Stimulated activated CD4-positive, alpha-beta T cell treated with anti-CD3 and anti-CD28 coated beads, Interleukin-4, amount 100 ng/mL, for 1 hour (primary cell): ENCODE results near the gene CLPTM1L.

Experiments
- DNase-seq: peaks from one replicate; pipeline ENCODE4 v3.0.0-alpha.2; 2020

The CLPTM1L gene

DNA sequence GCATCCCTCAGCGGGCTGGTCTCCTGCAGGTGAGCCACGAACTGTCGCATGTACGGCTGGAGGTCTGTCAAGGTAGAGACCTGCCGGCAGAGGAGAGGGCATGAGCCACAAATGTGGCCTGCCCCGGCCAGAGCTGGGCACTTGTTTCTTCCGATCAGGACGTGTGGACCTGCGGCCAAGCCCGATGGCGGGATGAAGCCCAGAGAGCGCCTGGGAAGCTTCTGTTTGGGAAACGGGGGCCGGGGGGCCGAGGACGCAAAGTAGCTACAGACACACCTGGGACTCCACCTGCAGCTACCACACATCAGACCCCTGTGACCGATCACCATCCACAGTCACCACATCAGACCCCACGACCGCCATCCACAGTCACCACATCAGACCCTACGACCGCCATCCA lies 72.7 kb downstream of the CLPTM1L start:
- no peak for DNase-seq

- no peak for DNase-seq
Observed at GRCh38 chr5:1270933-1271914, 73.7 kb downstream of the CLPTM1L start.

- DNase-seq = no peak
Observed at GRCh38 chr5:1270426-1270825, 74.5 kb downstream of the CLPTM1L start.

DNA sequence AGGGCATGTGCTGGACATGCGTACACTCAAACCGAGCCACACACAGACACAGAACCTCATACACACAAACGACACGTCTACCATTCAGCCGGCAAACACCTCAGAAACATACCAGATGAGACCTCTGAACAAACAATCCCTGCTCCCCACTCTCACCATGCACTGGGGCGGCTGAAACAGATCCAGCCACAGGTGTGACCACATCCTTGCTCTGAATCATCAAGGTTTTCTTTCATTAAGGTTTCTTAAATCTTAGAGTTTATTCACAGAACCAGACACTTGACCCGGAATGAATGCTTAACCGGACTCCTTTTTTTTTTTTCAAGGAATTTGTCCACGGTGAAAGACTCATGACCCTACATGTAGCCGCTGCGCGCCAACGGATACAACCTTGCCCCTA lies 76.2 kb downstream of the CLPTM1L start:
- no peak for DNase-seq

DNA sequence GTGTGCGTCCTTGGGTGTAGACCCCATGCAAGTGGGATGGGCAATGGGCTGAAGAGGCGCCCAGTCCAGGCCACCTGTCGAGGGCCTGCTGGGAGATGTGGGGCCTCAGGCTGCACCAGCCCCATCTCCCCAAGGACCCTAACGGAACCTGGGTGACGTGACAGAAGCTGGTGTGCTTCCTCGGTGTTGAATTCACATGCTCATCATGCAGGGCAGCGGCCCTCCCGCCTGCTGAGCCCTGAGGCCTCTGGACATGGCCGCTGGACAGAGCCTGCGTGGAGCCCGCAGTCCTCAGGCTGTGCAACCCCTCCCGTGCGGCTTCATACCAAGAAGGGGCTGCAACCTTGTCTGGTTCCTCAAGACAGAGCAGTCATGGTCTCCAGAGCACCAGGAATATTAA lies 76.8 kb downstream of the CLPTM1L start:
- DNase-seq = no peak
